CD14-positive monocyte (primary cell): ENCODE data around the gene OR12D1. TPM values are rescaled to one million over a fixed set of nuclear protein-coding genes. Genes with fewer than 3 reads are reported as not detected.

ENCODE experiments used
- DNase-seq, 3 donors: peaks; one replicate each; pipeline ENCODE4 v3.0.0-alpha.2; 2011 to 2022
- H2AFZ ChIP-seq: 2 replicates; pipeline ENCODE4 v1.6.0; 2012; ENCODE audit warnings: mild to moderate bottlenecking, low read depth, low read length, inconsistent platforms; ENCODE audit not compliant: insufficient read depth, poor library complexity, severe bottlenecking
- H3K27ac ChIP-seq, 2 donors: 1 replicate in 1 of 2; 2 replicates in 1 of 2; pipeline ENCODE4 v1.5.1; 2012 to 2013; ENCODE audit warnings: low read length in 2 of 2, control low read depth in 1 of 2, inconsistent platforms in 1 of 2, low read depth in 1 of 2, mild to moderate bottlenecking in 1 of 2
- H3K27me3 ChIP-seq, 2 donors: one replicate each; pipeline versions ENCODE4 v1.6.0 to v1.6.1; 2011 to 2013; ENCODE audit warnings: low read length in 2 of 2; ENCODE audit not compliant: control insufficient read depth in 2 of 2, insufficient read depth in 2 of 2
- H3K36me3 ChIP-seq, 2 donors: replicated peaks in 1 of 2; 1 replicate in 1 of 2; 2 replicates in 1 of 2; pipeline versions ENCODE4 v1.5.1 to v1.6.1; 2012 to 2013; ENCODE audit warnings: low read length in 2 of 2, control low read depth in 1 of 2, inconsistent platforms in 1 of 2, mild to moderate bottlenecking in 1 of 2; ENCODE audit not compliant: insufficient read depth in 2 of 2, control insufficient read depth in 1 of 2
- H3K4me1 ChIP-seq, 2 donors: 1 replicate in 1 of 2; 2 replicates in 1 of 2; pipeline versions ENCODE4 v1.5.1 to v1.6.1; 2012 to 2013; ENCODE audit warnings: low read length in 2 of 2, control low read depth in 1 of 2, inconsistent platforms in 1 of 2, mild to moderate bottlenecking in 1 of 2, moderate library complexity in 1 of 2; ENCODE audit not compliant: insufficient read depth in 2 of 2, control insufficient read depth in 1 of 2
- H3K4me2 ChIP-seq: replicated peaks from 2 replicates; pipeline ENCODE3; 2012; ENCODE audit warnings: low read length, moderate library complexity, mild to moderate bottlenecking; ENCODE audit not compliant: poor library complexity, severe bottlenecking; ENCODE audit errors: extremely low read depth
- H3K4me3 ChIP-seq, 3 experiments: fragments of 200-600 bp in 1 of 3; sonication (generic) in 1 of 3; replicated peaks in 1 of 3; 1 replicate in 2 of 3; 2 replicates in 1 of 3; pipeline ENCODE4 v1.5.1; 2011 to 2013; ENCODE audit warnings: low read length in 3 of 3, mild to moderate bottlenecking in 3 of 3, control low read depth in 2 of 3, low read depth in 2 of 3, inconsistent platforms in 1 of 3, moderate library complexity in 1 of 3
- H3K79me2 ChIP-seq: 2 replicates; pipeline ENCODE4 v1.6.0; 2012; ENCODE audit warnings: mild to moderate bottlenecking, control low read depth, inconsistent platforms, low read length, moderate library complexity; ENCODE audit not compliant: insufficient read depth
- H3K9ac ChIP-seq: 2 replicates; pipeline ENCODE4 v1.6.0; 2017; ENCODE audit warnings: low read length, mild to moderate bottlenecking; ENCODE audit not compliant: insufficient read depth, poor library complexity, severe bottlenecking
- H3K9me3 ChIP-seq, 2 donors: replicated peaks in 1 of 2; 1 replicate in 1 of 2; 2 replicates in 1 of 2; pipeline versions ENCODE4 v1.5.1 to v1.6.1; 2012 to 2013; ENCODE audit warnings: low read length in 2 of 2, control low read depth in 1 of 2; ENCODE audit not compliant: control insufficient read depth in 1 of 2, insufficient read depth in 1 of 2
- H4K20me1 ChIP-seq: 2 replicates; pipeline ENCODE4 v1.6.0; 2012; ENCODE audit warnings: mild to moderate bottlenecking, low read length, control low read depth, moderate library complexity; ENCODE audit not compliant: insufficient read depth
- H3K27ac Mint-ChIP-seq, 7 donors: one replicate each; pipeline ENCODE4 v1.8.0; 2020; ENCODE audit warnings: mild to moderate bottlenecking in 7 of 7, mixed read lengths in 7 of 7, moderate library complexity in 6 of 7, inconsistent platforms in 2 of 7
- H3K27me3 Mint-ChIP-seq, 3 donors: one replicate each; pipeline ENCODE4 v1.8.0; 2021 to 2022; ENCODE audit warnings: low read depth in 3 of 3, mild to moderate bottlenecking in 3 of 3, mixed read lengths in 3 of 3, moderate library complexity in 3 of 3, inconsistent platforms in 1 of 3
- H3K36me3 Mint-ChIP-seq, 2 donors: one replicate each; pipeline ENCODE4 v1.8.0; 2020; ENCODE audit warnings: mixed read lengths in 2 of 2, inconsistent platforms in 1 of 2, mild to moderate bottlenecking in 1 of 2
- H3K4me1 Mint-ChIP-seq: one replicate; pipeline ENCODE4 v1.8.0; 2020; ENCODE audit warnings: mild to moderate bottlenecking, mixed read lengths
- H3K4me3 Mint-ChIP-seq, 2 donors: one replicate each; pipeline ENCODE4 v1.8.0; 2020; ENCODE audit warnings: mild to moderate bottlenecking in 2 of 2, mixed read lengths in 2 of 2, moderate library complexity in 1 of 2
- H3K9me3 Mint-ChIP-seq, 7 donors: one replicate each; pipeline ENCODE4 v1.8.0; 2020 to 2022; ENCODE audit warnings: mixed read lengths in 7 of 7, mild to moderate bottlenecking in 6 of 7, moderate library complexity in 6 of 7, inconsistent platforms in 2 of 7
- CTCF ChIP-seq: fragments of 200-600 bp; IDR thresholded peaks from one replicate; pipeline ENCODE4 v1.8.0; 2022; ENCODE audit warnings: antibody characterized with exemption, mild to moderate bottlenecking
- WGBS: methylation state at CpG from one replicate; pipeline ENCODE4 v1.1.5; 2013; ENCODE audit warnings: missing lambda C conversion rate; ENCODE audit not compliant: insufficient coverage; 5-methylcytosine and 5-hydroxymethylcytosine counted together
- intact Hi-C, 2 donors: fragments of 100-400 bp; cut with micrococcal nuclease; formaldehyde crosslinking; loops; one replicate each; pipeline versions ENCODE4 v1.15.0 to v1.15.1; 2023
- polyA plus RNA-seq, 3 donors: library from polyadenylated mRNA; depleted of rRNA in 1 of 3; unstranded in 2 of 3; stranded (reverse) in 1 of 3; fragments of 300-500 nt in 2 of 3; fragments of >200 nt in 1 of 3; fragmentation: Illumina TruSeq in 2 of 3; gene quantifications; 1 replicate in 2 of 3; 2 replicates in 1 of 3; pipeline ENCODE4 v1.2.3, GENCODE V29; 2012 to 2021

Gene OR12D1
- polyA plus RNA-seq, 3 donors: not detected

DNA sequence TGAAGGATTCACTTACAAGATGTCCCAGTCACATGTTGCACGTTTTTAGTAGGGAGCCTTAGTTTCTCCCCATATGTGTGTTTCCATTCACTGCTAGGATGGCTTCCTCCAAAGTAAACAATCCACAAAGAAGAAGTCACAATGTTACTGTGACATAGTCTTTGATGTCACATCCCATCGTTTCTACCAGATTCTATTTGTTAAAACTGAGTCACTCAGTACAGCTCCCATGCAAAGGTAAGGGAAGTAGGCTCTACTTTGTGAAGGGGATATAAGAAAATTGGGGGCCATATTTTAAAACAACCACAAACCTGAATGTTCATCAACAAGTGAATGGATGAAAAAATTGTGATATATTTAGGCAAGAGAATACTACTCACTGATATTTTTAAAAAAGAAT lies 42.2 kb downstream of the OR12D1 start, which contains the start of the genes OR11A1 and OR2H1:
Gene OR11A1, minus strand, starts transcription at position 101 of the 400 bp plus-strand sequence. CDS start 29,430 bp downstream, outside the sequence.
Gene OR2H1, plus strand, starts transcription at position 185 of the 400 bp plus-strand sequence. CDS start 4,615 bp downstream, outside the sequence.
- no peaks in the 10 kb centered on the region for H4K20me1 ChIP-seq
- no peaks in the 10 kb centered on the region for H3K9me3 ChIP-seq
- no peak within 1 kb of the TSS for H3K4me2 ChIP-seq
- no peak for TF ChIP-seq CTCF
- Mint-ChIP-seq H3K27ac (no peak within 1 kb of the TSS), H3K4me1 (no peaks in the 10 kb centered on the region), H3K9me3 (peaks cover 0 to 3% (median 0%) of the 10 kb centered on the region in 7 donors), H3K36me3 (no peaks in the 10 kb centered on the region), H3K4me3 (no peak within 1 kb of the TSS), H3K27me3 (peaks cover 1 to 4% (median 2%) of the 10 kb centered on the region in 3 donors)
- H3K36me3 ChIP-seq: no peaks in the 10 kb centered on the region
- no peak within 1 kb of the TSS for H2AFZ ChIP-seq
- H3K4me1 ChIP-seq: no peaks in the 10 kb centered on the region
- intact Hi-C loops: no loop called here
- H3K79me2 ChIP-seq: no peaks in the 10 kb centered on the region
- no peaks in the 10 kb centered on the region for H3K27me3 ChIP-seq
- no peak for DNase-seq
- no peak within 1 kb of the TSS for H3K9ac ChIP-seq
- H3K4me3 ChIP-seq: no peak within 1 kb of the TSS
- H3K27ac ChIP-seq: no peak within 1 kb of the TSS
- no CpG with 5 or more reads among the region's 2 CpGs for WGBS

DNA sequence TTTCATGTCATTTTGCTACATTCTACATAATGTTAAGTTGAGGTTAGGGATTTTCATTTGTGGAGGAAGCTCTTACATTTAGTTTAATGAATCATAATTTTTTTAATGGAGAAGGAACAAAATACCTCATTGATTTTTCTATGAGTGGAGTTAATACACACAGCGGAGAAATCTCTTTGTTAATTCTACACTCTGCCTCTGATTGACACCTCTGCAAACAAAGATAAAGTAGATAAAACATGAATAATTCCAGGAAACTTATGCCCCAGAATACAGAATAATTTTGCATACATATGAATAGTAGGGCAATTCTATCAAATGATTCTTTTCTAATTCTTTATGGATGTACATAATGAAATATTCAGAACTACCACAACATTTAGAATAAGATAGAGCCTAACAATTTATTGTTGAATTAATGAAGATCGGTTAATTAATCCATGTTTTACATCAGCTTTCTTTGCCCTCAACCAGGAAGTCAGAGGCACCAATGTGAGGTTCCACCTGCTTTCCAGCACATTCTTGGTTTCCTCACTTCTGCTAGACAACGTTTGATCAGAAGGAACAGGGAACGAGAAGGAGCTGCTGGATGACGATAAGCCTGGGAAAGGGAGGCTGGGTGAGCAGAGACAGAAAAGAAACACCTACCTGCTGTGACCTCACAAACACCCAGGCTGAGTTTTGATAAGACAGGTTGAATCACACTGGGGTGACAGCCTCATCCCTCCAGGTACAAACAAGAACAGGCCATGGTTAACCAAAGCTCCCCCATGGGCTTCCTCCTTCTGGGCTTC lies 46.5 kb downstream of the OR12D1 start:
- Histone ChIP-seq H3K9me3 (no peaks in the 10 kb centered on the region), H3K27me3 (no peaks in the 10 kb centered on the region), H3K36me3 (no peaks in the 10 kb centered on the region), H2AFZ (no peak overlapping the region), H3K4me2 (no peak overlapping the region), H3K4me3 (no peak overlapping the region), H3K27ac (no peak overlapping the region), H4K20me1 (no peaks in the 10 kb centered on the region), H3K9ac (no peak overlapping the region), H3K79me2 (no peaks in the 10 kb centered on the region), H3K4me1 (no peaks in the 10 kb centered on the region)
- H3K27me3 Mint-ChIP-seq: peaks cover 0 to 4% (median 2%) of the 10 kb centered on the region in 3 donors
- intact Hi-C loops: no loop called here
- no peaks in the 10 kb centered on the region for H3K4me1 Mint-ChIP-seq
- TF ChIP-seq CTCF: no peak
- no peaks in the 10 kb centered on the region for H3K36me3 Mint-ChIP-seq
- DNase-seq: no peak
- H3K27ac Mint-ChIP-seq: no peak overlapping the region
- WGBS: no CpG with 5 or more reads among the region's 5 CpGs
- H3K9me3 Mint-ChIP-seq: peaks cover 0 to 2% (median 0%) of the 10 kb centered on the region in 7 donors
- H3K4me3 Mint-ChIP-seq: no peak overlapping the region
